ENCODE measurements around the gene NTF3. TPM values are rescaled to one million over a fixed set of nuclear protein-coding genes. Genes with fewer than 3 reads are reported as not detected.

The NTF3 gene
- total RNA-seq, 4 donors from 2014 or later = 0.80 to 2.9 (median 1.3) TPM

- 94% methylated on average over 1 of the region's 1 CpG for WGBS
- TF ChIP-seq, protein P1, sequence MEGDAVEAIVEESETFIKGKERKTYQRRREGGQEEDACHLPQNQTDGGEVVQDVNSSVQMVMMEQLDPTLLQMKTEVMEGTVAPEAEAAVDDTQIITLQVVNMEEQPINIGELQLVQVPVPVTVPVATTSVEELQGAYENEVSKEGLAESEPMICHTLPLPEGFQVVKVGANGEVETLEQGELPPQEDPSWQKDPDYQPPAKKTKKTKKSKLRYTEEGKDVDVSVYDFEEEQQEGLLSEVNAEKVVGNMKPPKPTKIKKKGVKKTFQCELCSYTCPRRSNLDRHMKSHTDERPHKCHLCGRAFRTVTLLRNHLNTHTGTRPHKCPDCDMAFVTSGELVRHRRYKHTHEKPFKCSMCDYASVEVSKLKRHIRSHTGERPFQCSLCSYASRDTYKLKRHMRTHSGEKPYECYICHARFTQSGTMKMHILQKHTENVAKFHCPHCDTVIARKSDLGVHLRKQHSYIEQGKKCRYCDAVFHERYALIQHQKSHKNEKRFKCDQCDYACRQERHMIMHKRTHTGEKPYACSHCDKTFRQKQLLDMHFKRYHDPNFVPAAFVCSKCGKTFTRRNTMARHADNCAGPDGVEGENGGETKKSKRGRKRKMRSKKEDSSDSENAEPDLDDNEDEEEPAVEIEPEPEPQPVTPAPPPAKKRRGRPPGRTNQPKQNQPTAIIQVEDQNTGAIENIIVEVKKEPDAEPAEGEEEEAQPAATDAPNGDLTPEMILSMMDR (IDR thresholded peaks at IDR 0.05) = no peak
- TF ChIP-seq EP300 (IDR thresholded peaks at IDR 0.05) (no peak), POLR2AphosphoS5 (IDR thresholded peaks at IDR 0.05) (no peak)
- DNase-seq (ENCODE audit: low spot score in 2 of 2) = no peak
These were observed 83.5 kb downstream of the NTF3 start for GRCh38 chr12:5515458-5515857.

DNA sequence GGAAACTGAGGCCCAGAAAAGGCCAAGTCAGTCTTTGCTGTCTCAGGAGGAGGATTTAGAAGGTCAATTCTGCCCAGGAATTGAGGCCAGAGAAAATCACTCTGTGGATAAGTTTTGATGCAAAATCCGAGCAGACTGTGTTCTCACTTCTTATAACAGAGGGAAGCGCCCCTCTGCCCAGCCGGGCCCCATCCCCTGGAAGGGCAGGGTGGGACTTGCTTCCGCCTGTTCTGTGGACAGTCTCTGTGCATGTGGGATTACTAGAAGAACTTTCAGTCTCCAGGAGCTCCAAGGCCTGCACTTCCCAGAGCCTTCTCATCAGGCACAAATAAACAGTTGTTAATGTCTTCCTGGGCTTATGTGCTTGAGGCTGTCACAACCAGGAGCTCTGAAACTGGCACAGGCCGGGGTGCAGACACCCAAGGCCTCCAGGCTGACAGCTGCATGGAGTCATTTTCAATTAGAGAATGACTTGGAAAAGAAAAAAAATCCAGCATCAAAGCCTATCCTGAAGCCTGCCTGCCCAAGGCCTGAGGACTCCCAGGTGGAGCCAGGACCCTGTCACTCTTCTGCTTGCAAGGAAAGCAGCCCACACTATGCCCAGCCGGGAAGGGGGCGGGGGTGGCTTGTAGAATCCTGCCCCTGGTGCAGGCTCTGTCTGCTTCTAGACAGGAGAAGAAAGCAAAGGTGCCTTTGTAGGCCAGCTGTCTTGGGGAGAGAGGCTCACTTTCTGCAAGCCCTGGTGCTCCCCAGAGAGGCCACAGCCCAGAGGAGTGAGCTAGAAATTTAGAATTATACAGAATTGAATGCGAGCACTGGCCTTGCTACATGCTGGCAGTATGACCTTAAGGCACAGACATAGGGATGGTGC is 84.7 kb downstream of the NTF3 start:
- H3K27me3 ChIP-seq = peaks cover 17% of the 10 kb centered on the region
- no peaks in the 10 kb centered on the region for H3K9me3 ChIP-seq
- WGBS = 72% methylated on average over 7 of the region's 8 CpGs
- H3K27ac ChIP-seq = no peak overlapping the region
- no peak overlapping the region for H3K4me3 ChIP-seq
- no peaks in the 10 kb centered on the region for H3K36me3 ChIP-seq
- no peak for TF ChIP-seq POLR2A (IDR thresholded peaks at IDR 0.05)
- TF ChIP-seq, protein P1 (IDR thresholded peaks at IDR 0.05) = no peak
- no peak for TF ChIP-seq EP300 (IDR thresholded peaks at IDR 0.05)
- TF ChIP-seq POLR2AphosphoS5 (IDR thresholded peaks at IDR 0.05) = no peak
- DNase-seq (ENCODE audit: low spot score in 2 of 2) = no peak
- peaks cover 3% of the 10 kb centered on the region for H3K4me1 ChIP-seq

More at GRCh38 chr12:5515458-5515857, 83.5 kb downstream of the NTF3 start:
- no peaks in the 10 kb centered on the region for H3K36me3 ChIP-seq
- no peak overlapping the region for H3K4me3 ChIP-seq
- peaks cover 15% of the 10 kb centered on the region for H3K27me3 ChIP-seq
- H3K9me3 ChIP-seq = no peaks in the 10 kb centered on the region
- H3K27ac ChIP-seq = no peak overlapping the region
- H3K4me1 ChIP-seq = peaks cover 7% of the 10 kb centered on the region

GRCh38 chr12:5518584-5519365 is 86.9 kb downstream of the NTF3 start:
- H3K27me3 ChIP-seq = peaks cover 11% of the 10 kb centered on the region
- no peaks in the 10 kb centered on the region for H3K4me1 ChIP-seq
- TF ChIP-seq, protein P1 (IDR thresholded peaks at IDR 0.05) = no peak
- TF ChIP-seq POLR2A (IDR thresholded peaks at IDR 0.05) = no peak
- no peak for TF ChIP-seq EP300 (IDR thresholded peaks at IDR 0.05)
- no peaks in the 10 kb centered on the region for H3K9me3 ChIP-seq
- no peak for DNase-seq (ENCODE audit: low spot score in 2 of 2)
- H3K36me3 ChIP-seq = no peaks in the 10 kb centered on the region
- H3K4me3 ChIP-seq = no peak overlapping the region
- H3K27ac ChIP-seq = no peak overlapping the region
- 92% methylated on average over 8 of the region's 8 CpGs for WGBS

GRCh38 chr12:5520037-5520436 is 88.1 kb downstream of the NTF3 start:
- no peak for TF ChIP-seq EP300 (IDR thresholded peaks at IDR 0.05)
- TF ChIP-seq POLR2AphosphoS5 (IDR thresholded peaks at IDR 0.05) = no peak
- no peak for TF ChIP-seq POLR2A (IDR thresholded peaks at IDR 0.05)
- TF ChIP-seq, protein P1 (IDR thresholded peaks at IDR 0.05) = no peak
- Histone ChIP-seq H3K36me3 (no peaks in the 10 kb centered on the region), H3K4me1 (no peaks in the 10 kb centered on the region), H3K27ac (no peak overlapping the region), H3K9me3 (no peaks in the 10 kb centered on the region), H3K4me3 (no peak overlapping the region), H3K27me3 (peaks cover 11% of the 10 kb centered on the region)
- WGBS = 92% methylated on average over 4 of the region's 4 CpGs
- no peak for DNase-seq (ENCODE audit: low spot score in 2 of 2)

GRCh38 chr12:5520831-5521230 is 88.9 kb downstream of the NTF3 start:
- no peak for DNase-seq (ENCODE audit: low spot score in 2 of 2)
- no peak overlapping the region for H3K27ac ChIP-seq

More at GRCh38 chr12:5520831-5521230, 88.9 kb downstream of the NTF3 start:
- Histone ChIP-seq H3K4me1 (no peaks in the 10 kb centered on the region), H3K36me3 (no peaks in the 10 kb centered on the region), H3K4me3 (no peak overlapping the region), H3K9me3 (no peaks in the 10 kb centered on the region), H3K27me3 (peaks cover 11% of the 10 kb centered on the region)
- WGBS = 94% methylated on average over 5 of the region's 5 CpGs
- no peak for TF ChIP-seq EP300 (IDR thresholded peaks at IDR 0.05)
- TF ChIP-seq POLR2A (IDR thresholded peaks at IDR 0.05) = no peak
- no peak for TF ChIP-seq POLR2AphosphoS5 (IDR thresholded peaks at IDR 0.05)
- TF ChIP-seq, protein P1 (IDR thresholded peaks at IDR 0.05) = no peak
